Stimulated activated CD4-positive, alpha-beta T cell treated with anti-CD3 and anti-CD28 coated beads, Interleukin-15, amount 100 ng/mL, for 48 hours (primary cell): ENCODE measurements around the gene GIMAP1.

Experiments used
- DNase-seq, 2 donors: peaks; one replicate each; pipeline ENCODE4 v3.0.0-alpha.2; 2020; ENCODE audit warnings: low read depth in 2 of 2

Gene GIMAP1

DNA sequence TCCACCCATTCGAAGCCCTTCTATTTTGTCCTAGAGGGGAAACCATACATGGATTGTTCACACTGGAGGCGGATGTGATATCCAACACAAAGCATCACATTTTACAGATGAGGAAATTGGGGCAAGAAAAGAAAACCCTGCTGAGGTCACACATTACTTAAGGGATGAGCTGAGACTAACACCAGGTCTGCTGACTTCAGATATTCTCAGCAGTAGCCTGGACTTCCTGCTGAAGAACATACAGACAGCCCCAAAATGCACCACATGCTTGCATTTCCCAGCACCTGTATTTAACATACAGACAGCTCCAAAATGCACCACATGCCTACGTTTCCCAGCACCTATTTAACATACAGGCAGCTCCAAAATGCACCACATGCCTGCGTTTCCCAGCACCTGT, 32.0 kb downstream of the GIMAP1 start:
- no peak for DNase-seq

DNA sequence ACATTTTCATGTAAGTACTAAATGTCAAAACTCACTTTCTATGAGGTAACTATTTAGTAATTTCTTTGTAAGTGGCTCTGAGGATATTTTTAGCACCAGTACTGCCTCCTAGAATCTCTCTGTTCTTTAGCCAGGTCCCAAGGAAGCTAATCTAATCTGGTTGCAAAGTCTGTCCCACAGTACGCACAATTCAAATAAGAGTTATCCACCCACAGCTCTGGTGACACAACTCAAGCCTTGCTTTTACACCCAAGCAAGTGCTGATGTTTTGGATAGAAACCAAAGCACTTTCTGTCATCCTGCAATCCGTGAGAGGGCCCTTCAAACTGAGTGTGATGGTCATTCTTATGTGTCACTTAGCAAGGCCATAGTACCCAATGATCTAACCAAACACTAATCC, 35.3 kb downstream of the GIMAP1 start:
- DNase-seq: no peak

DNA sequence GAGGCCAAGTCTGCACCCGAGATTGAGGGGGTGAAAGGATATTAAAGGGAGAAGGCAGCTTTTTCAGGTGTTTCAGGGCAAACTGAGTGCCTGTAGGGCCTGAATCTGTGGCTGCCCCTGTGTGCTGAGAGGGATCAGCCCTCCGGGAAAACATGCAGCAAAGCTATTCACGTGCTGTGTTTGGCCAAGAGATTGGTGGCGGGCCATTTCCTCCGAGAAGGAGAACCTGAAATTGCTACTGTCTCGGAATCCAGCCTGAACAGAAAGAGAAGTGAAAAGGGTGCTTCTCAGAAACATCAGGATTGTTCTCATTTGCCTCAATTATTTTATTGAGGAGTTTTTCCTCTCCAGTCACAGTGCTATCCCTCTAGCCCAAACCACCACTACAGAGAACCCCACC, 36.8 kb downstream of the GIMAP1 start:
- no peak for DNase-seq

DNA sequence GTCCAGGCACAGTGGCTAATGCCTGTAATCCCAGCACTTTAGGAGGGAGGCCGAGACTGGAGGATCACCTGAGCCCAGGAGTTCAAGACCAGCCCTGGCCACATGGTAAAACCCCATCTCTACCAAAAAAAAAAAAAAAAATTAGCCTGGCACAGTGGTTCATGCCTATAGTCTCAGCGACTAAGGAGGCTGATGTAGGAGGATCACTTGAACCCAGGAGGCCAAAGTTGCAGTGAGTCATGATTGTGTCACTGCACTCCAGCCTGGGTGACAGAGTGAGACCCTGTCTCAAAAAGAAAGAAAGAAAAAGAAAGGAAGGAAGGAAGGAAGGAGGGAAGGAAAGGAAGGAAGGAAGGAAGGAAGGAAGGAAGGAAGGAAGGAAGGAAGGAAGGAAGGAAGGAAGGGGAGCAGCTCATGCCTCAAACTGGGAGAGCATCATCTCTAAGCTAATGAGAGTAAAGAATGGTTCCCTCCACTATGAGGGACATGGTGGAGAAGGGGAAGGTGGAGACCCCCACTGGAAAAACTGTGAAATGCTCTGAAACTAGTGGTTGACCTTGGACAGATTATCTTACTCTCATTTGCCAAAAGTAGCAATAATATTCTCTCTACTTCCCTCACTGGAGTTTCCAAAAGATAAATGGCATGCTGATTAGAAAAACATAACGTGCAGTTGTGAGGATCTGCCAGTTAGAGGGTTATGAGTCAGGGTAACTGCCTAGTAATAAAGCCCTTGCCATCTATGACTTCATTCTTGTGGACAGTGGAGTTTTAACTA, 37.6 kb downstream of the GIMAP1 start:
- DNase-seq: no peak

DNA sequence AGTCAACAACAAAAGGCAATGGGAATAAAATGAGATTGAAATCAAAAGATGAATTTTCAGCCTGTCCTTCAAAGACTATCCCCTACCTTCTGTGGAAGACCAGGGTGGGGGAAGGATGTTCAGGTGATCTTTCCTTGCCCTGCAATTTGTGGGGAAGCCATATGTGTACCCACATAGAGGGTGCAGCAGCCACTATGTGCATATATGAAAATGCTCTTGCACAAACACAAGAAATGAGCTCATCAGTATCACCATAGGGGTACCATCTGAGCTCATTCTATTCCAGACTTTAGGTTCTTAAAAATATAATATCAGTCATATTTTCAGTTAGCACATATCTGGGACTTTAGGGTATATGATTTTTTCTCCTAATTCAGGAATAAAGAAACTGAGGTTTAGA, 38.5 kb downstream of the GIMAP1 start:
- DNase-seq: no peak

DNA sequence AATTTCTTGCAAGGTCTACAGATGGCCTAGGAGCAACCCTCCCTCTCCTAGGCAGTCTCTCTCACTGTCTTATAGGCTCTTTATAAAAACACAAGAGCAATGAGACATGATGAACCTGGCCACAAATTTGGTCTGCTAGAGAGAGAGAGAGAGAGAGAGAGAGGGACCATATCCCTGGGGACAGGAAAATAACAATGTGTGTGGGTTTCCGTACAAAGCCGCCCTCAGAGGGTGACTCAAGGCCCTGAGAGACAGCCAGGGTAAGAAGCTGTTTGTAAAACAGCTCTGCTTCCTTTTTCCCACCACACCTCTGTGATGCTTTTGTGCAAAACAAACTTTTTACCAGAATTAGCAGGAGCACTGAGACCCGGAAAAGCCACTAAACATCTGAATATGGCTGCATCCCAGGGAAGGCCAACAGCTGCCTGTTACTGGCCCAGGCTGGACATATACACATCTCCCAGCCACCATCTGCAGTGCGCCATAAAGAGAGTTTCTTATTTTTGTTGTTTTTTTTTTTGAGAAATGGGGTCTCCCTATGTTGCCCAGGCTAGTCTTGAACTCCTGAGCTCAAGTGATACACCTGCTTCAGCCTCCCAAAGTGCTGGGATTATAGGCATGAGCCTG, 39.2 kb downstream of the GIMAP1 start:
- peak; percentile 58 to 62 for DNase-seq

DNA sequence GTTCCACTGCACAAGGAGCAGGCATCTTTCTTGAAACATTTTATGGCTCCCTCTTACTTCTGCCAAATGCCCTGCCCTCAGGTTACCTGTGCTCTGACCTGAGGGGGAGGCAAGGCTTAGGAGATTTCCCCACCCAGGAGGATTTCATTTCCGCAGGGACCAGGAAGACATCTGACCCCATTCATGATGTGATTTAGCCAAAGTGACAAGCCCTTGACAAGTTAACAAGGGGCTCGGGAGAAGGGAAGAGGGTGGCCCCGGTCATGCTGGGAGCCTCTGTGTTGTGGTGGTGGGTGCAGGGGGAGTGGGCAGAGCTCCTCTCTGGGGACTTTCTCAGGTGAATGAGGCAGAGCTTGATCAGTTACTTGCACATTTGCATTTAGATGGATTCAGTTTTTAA, 39.8 kb downstream of the GIMAP1 start:
- no peak for DNase-seq

DNA sequence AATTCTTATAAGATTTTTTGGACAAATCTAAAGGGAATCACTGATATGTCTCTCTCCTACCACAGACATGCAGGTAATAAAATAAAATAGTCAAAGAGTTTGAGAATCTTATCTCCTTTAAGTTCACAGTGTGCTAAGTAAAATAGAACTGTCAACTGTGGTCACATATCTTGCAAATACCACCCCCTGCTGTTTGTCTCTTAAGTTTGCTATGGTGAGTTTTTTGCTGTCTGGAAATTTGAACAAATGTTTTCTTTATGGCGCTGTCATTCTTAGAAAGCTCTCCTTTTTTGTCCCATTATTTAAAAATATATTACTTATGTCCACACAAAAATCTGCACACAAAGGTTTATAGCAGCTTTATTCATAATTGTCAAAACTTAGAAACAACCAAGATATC, 40.4 kb downstream of the GIMAP1 start:
- no peak for DNase-seq

DNA sequence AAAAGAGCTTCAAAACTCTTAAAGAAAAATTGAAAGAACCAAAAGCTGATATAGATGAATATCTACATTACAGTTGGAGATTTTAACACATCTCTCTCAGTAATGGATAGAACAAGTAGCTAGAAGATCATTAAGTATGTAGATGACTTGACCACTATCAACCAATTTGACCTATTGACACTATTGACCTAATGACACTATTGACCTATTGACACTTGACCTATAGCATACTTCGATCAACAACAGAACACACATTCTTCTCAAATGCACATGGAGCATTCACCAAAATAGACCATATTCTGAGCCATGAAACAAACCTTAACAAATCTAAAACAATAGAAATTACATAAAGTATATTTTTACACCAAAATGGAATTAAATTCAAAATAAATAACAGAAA, 43.1 kb downstream of the GIMAP1 start:
- DNase-seq: no peak

DNA sequence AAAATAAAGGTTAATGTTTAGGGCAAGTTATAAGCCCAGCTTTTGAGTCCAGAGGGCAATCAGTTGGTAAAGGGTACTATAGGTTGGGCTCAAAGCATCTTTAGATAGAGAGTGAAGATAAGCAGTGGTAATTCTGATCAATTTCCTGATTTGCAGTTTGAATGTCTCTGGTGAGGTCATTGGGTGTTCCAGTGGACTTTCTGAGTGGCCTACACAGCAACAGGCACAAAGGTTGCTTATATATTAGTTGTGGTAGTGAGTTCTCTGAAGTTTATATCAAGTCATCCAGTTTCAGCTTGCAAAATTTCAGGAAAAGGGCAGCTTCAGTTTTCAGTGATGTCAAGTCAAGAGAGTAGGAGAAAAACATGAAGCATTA, 49.9 kb downstream of the GIMAP1 start:
- no peak for DNase-seq

DNA sequence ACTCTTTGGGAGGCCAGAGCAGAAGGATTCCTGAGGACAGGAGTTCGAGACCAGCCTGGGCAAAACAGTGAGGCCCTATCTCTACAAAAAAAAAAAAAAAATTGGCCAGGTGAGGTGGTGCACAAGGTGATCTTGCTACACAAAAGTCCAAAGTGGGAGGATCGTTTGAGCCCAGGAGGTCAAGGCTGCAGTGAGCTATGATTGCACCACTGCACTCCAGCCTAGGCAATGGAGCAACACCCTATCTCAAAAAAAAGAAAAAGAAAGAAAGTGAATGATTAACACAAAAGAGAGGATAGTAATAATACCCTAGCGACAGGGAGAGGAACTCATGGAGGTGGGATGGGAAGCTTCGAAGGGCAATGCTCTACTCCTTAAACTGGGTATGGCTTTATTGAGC, 53.4 kb downstream of the GIMAP1 start:
- no peak for DNase-seq
